HG03135 (cell line): ENCODE data around the gene FRYL.

Source experiments
- ATAC-seq: cut with Tn5 transposase; IDR thresholded peaks from one replicate; pipeline ENCODE4 v1.9.1; 2021; ENCODE audit warnings: mild to moderate bottlenecking, moderate library complexity; ENCODE audit not compliant: unreplicated experiment

The FRYL gene

GRCh38 chr4:48634688-48635308 is 145.3 kb downstream of the FRYL start:
- ATAC-seq = no peak

GRCh38 chr4:48633657-48634056 is 146.4 kb downstream of the FRYL start:
- ATAC-seq = no peak

- ATAC-seq = no peak
These were observed 150.6 kb downstream of the FRYL start for GRCh38 chr4:48629458-48629857.

GRCh38 chr4:48623182-48623780 is 156.8 kb downstream of the FRYL start:
- ATAC-seq = no peak

- no peak for ATAC-seq
These were observed 159.2 kb downstream of the FRYL start for GRCh38 chr4:48620831-48621230.

GRCh38 chr4:48620093-48620492 is 160.0 kb downstream of the FRYL start:
- no peak for ATAC-seq

GRCh38 chr4:48604527-48604926 is 175.6 kb downstream of the FRYL start:
- no peak for ATAC-seq

- ATAC-seq = no peak
These were observed 176.0 kb downstream of the FRYL start for GRCh38 chr4:48604041-48604440.

- ATAC-seq = no peak
These were observed 176.6 kb downstream of the FRYL start for GRCh38 chr4:48603366-48604003.

GRCh38 chr4:48602763-48603162 is 177.3 kb downstream of the FRYL start:
- ATAC-seq = no peak

GRCh38 chr4:48602222-48602621 is 177.9 kb downstream of the FRYL start:
- ATAC-seq = no peak

- no peak for ATAC-seq
These were observed 183.7 kb downstream of the FRYL start for GRCh38 chr4:48596336-48596735.

GRCh38 chr4:48594180-48594579 is 185.9 kb downstream of the FRYL start:
- no peak for ATAC-seq

- no peak for ATAC-seq
These were observed 188.7 kb downstream of the FRYL start for GRCh38 chr4:48591372-48591771.

- no peak for ATAC-seq
These were observed 189.2 kb downstream of the FRYL start for GRCh38 chr4:48590884-48591283.

- no peak for ATAC-seq
These were observed 191.0 kb downstream of the FRYL start for GRCh38 chr4:48589098-48589445.

GRCh38 chr4:48588230-48589097 is 191.6 kb downstream of the FRYL start:
- no peak for ATAC-seq

- no peak for ATAC-seq
These were observed 194.7 kb downstream of the FRYL start for GRCh38 chr4:48585401-48585800.

GRCh38 chr4:48578132-48578968 is 201.7 kb downstream of the FRYL start:
- no peak for ATAC-seq

- no peak for ATAC-seq
These were observed 204.1 kb downstream of the FRYL start for GRCh38 chr4:48575964-48576363.

GRCh38 chr4:48571471-48571870 is 208.6 kb downstream of the FRYL start:
- ATAC-seq = no peak
